SU-DHL-6 (cell line): ENCODE results near the gene GTF2H1.

Source experiments
- EZH2phosphoT487 ChIP-seq: fragments of 200-600 bp; sonication (generic), shearing (Covaris generic); conservative IDR thresholded peaks from 2 replicates; pipeline ENCODE4 v1.6.1; 2018; ENCODE audit warnings: mild to moderate bottlenecking, antibody characterized with exemption, low read length, moderate library complexity, mixed read lengths
- TF ChIP-seq, protein P1 (sequence below): fragments of 200-600 bp; sonication (generic); IDR thresholded peaks from one replicate; pipeline ENCODE4 v1.5.1; 2017; ENCODE audit warnings: antibody characterized with exemption, mild to moderate bottlenecking, low read length, moderate library complexity; ENCODE audit not compliant: insufficient read depth, poor library complexity, severe bottlenecking

- TF ChIP-seq, protein P1, sequence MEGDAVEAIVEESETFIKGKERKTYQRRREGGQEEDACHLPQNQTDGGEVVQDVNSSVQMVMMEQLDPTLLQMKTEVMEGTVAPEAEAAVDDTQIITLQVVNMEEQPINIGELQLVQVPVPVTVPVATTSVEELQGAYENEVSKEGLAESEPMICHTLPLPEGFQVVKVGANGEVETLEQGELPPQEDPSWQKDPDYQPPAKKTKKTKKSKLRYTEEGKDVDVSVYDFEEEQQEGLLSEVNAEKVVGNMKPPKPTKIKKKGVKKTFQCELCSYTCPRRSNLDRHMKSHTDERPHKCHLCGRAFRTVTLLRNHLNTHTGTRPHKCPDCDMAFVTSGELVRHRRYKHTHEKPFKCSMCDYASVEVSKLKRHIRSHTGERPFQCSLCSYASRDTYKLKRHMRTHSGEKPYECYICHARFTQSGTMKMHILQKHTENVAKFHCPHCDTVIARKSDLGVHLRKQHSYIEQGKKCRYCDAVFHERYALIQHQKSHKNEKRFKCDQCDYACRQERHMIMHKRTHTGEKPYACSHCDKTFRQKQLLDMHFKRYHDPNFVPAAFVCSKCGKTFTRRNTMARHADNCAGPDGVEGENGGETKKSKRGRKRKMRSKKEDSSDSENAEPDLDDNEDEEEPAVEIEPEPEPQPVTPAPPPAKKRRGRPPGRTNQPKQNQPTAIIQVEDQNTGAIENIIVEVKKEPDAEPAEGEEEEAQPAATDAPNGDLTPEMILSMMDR: no peak
- TF ChIP-seq EZH2phosphoT487: no peak
Measured at GRCh38 chr11:18393581-18394274, 71.4 kb downstream of the GTF2H1 start.
